GM12878 (cell line): ENCODE measurements around the gene AIDA. TPM values are rescaled to one million over a fixed set of nuclear protein-coding genes. Genes with fewer than 3 reads are reported as not detected.
A peak's percentile ranks its signal among the peaks of the same experiment; 100 is the strongest.

Experiments
- ASH2L ChIP-seq: fragments of 300-600, 200-600 bp; sonication (generic); IDR thresholded peaks from 2 replicates; pipeline ENCODE4 v1.6.1; 2017; ENCODE audit warnings: low read depth, mild to moderate bottlenecking, borderline replicate concordance
- CREM ChIP-seq: IDR thresholded peaks from 2 replicates; pipeline ENCODE4 v1.6.1; 2014; ENCODE audit warnings: antibody characterized with exemption, low read depth
- EED ChIP-seq: sonication (generic); IDR thresholded peaks from 2 replicates; pipeline ENCODE4 v1.6.1; 2016; ENCODE audit warnings: antibody characterized with exemption, low read depth
- JUND ChIP-seq: IDR thresholded peaks from 2 replicates; pipeline ENCODE4 v1.6.1; 2012; ENCODE audit warnings: low read depth, mild to moderate bottlenecking, low read length, improper control_type of control experiment, moderate library complexity
- MTA3 ChIP-seq: IDR thresholded peaks from 2 replicates; pipeline ENCODE4 v1.6.1; 2012; ENCODE audit warnings: low read length, inconsistent platforms, borderline replicate concordance
- NBN ChIP-seq: fragments of 450-650 bp; IDR thresholded peaks from 2 replicates; pipeline ENCODE4 v1.6.1; 2016
- NR2C1 ChIP-seq: fragments of 450-650 bp; IDR thresholded peaks from 2 replicates; pipeline ENCODE4 v1.6.1; 2017; ENCODE audit warnings: antibody characterized with exemption, mild to moderate bottlenecking, moderate library complexity
- POLR2A ChIP-seq: IDR thresholded peaks from 2 replicates; pipeline ENCODE4 v1.6.1; 2011; ENCODE audit warnings: low read depth, mild to moderate bottlenecking, low read length
- POLR2AphosphoS5 ChIP-seq: IDR thresholded peaks from 2 replicates; pipeline ENCODE4 v1.6.1; 2011; ENCODE audit warnings: mild to moderate bottlenecking, low read length, inconsistent platforms
- RBBP5 ChIP-seq: fragments of 200-600 bp; sonication (generic); conservative IDR thresholded peaks from 2 replicates; pipeline ENCODE4 v1.6.1; 2016
- RUNX3 ChIP-seq: IDR thresholded peaks from 2 replicates; pipeline ENCODE4 v1.6.1; 2012; ENCODE audit warnings: low read length, inconsistent platforms
- TAF1 ChIP-seq: IDR thresholded peaks from 2 replicates; pipeline ENCODE4 v1.6.1; 2011; ENCODE audit warnings: mild to moderate bottlenecking, low read depth, low read length, borderline replicate concordance
- WRNIP1 ChIP-seq: IDR thresholded peaks from 2 replicates; pipeline ENCODE4 v1.6.1; 2011; ENCODE audit warnings: low read depth, low read length, improper control_type of control experiment, borderline replicate concordance
- YY1 ChIP-seq: IDR thresholded peaks from 2 replicates; pipeline ENCODE4 v1.6.1; 2011; ENCODE audit warnings: low read depth, mild to moderate bottlenecking, low read length
- ZNF24 ChIP-seq: fragments of 450-650 bp; IDR thresholded peaks from 2 replicates; pipeline ENCODE4 v1.6.1; 2017; ENCODE audit warnings: antibody characterized with exemption, mild to moderate bottlenecking
- polyA plus RNA-seq, 11 experiments: library from polyadenylated mRNA; depleted of rRNA in 4 of 11; unstranded in 6 of 11; stranded (reverse) in 5 of 11; fragments of >200 nt; fragmentation: Nextera tagmentation in 4 of 11; fragmentation: Illumina TruSeq in 1 of 11; extraction: Ambion mirVana in 4 of 11; extraction: Trizol in 1 of 11; gene quantifications; 1 replicate in 1 of 11; 2 replicates in 10 of 11; pipeline versions ENCODE4 v1.2.1 to v1.2.3, GENCODE V29; 2011 to 2016; ENCODE audit warnings: inconsistent platforms in 2 of 11, missing spikeins in 2 of 11, low read depth in 1 of 11
- total RNA-seq, 4 experiments: library from RNA; depleted of rRNA in 3 of 4; stranded (reverse); fragments of >200 nt in 3 of 4; fragmentation: Illumina TruSeq in 1 of 4; extraction: Trizol in 1 of 4; gene quantifications; 2 replicates each; pipeline versions ENCODE4 v1.2.1 to v1.2.3, GENCODE V29; 2013 to 2021
- TF ChIP-seq, protein P1 (sequence below): fragments of 450-650 bp; IDR thresholded peaks from 2 replicates; pipeline ENCODE4 v1.6.1; 2016; ENCODE audit warnings: mild to moderate bottlenecking, moderate library complexity, borderline replicate concordance
- TF ChIP-seq, protein P2 (sequence below): fragments of 450-650 bp; IDR thresholded peaks from 2 replicates; pipeline ENCODE4 v1.6.1; 2016; ENCODE audit warnings: mild to moderate bottlenecking
- TF ChIP-seq, protein P3 (sequence below): fragments of 450-650 bp; IDR thresholded peaks from 2 replicates; pipeline ENCODE4 v1.6.1; 2018; ENCODE audit warnings: borderline replicate concordance, mild to moderate bottlenecking; ENCODE audit not compliant: partially characterized antibody
- TF ChIP-seq, protein P4 (sequence below): IDR thresholded peaks from 2 replicates; pipeline ENCODE4 v1.6.1; 2012; ENCODE audit warnings: low read depth, low read length, improper control_type of control experiment
- TF ChIP-seq, protein P5 (sequence below): IDR thresholded peaks from 2 replicates; pipeline ENCODE4 v1.6.1; 2011; ENCODE audit warnings: mild to moderate bottlenecking, low read depth, low read length, moderate library complexity; ENCODE audit not compliant: insufficient replicate concordance

AIDA gene
- total and polyA plus RNA-seq, 10 of the 15 experiments (the other 5 are each of a cell fraction or from before 2014, with no cell fraction given) = 8.9 to 43.1 (median 19.2) TPM

DNA sequence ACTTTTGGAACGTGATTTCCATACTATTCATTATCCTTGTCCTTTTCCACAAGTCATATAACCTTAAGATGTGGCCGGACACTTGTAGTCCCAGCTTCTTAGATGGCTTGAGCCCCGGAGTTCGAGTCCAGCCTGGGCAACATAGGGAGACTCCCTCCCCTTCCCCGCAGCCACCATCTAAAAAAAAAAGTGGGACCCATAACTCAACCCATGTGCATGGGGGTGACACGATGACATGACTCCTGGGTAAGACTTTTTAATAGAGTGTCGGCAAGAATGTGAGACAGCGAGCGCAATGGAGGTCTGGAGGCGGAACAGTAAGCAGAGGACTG, 68.7 kb downstream of the AIDA start (continued):
- TF ChIP-seq, protein P1, sequence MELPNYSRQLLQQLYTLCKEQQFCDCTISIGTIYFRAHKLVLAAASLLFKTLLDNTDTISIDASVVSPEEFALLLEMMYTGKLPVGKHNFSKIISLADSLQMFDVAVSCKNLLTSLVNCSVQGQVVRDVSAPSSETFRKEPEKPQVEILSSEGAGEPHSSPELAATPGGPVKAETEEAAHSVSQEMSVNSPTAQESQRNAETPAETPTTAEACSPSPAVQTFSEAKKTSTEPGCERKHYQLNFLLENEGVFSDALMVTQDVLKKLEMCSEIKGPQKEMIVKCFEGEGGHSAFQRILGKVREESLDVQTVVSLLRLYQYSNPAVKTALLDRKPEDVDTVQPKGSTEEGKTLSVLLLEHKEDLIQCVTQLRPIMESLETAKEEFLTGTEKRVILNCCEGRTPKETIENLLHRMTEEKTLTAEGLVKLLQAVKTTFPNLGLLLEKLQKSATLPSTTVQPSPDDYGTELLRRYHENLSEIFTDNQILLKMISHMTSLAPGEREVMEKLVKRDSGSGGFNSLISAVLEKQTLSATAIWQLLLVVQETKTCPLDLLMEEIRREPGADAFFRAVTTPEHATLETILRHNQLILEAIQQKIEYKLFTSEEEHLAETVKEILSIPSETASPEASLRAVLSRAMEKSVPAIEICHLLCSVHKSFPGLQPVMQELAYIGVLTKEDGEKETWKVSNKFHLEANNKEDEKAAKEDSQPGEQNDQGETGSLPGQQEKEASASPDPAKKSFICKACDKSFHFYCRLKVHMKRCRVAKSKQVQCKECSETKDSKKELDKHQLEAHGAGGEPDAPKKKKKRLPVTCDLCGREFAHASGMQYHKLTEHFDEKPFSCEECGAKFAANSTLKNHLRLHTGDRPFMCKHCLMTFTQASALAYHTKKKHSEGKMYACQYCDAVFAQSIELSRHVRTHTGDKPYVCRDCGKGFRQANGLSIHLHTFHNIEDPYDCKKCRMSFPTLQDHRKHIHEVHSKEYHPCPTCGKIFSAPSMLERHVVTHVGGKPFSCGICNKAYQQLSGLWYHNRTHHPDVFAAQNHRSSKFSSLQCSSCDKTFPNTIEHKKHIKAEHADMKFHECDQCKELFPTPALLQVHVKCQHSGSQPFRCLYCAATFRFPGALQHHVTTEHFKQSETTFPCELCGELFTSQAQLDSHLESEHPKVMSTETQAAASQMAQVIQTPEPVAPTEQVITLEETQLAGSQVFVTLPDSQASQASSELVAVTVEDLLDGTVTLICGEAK = no peak
- TF ChIP-seq, protein P2, sequence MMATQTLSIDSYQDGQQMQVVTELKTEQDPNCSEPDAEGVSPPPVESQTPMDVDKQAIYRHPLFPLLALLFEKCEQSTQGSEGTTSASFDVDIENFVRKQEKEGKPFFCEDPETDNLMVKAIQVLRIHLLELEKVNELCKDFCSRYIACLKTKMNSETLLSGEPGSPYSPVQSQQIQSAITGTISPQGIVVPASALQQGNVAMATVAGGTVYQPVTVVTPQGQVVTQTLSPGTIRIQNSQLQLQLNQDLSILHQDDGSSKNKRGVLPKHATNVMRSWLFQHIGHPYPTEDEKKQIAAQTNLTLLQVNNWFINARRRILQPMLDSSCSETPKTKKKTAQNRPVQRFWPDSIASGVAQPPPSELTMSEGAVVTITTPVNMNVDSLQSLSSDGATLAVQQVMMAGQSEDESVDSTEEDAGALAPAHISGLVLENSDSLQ = no peak
- TF ChIP-seq ZNF24 (no peak), POLR2AphosphoS5 (no peak; the same call in 1 of the 2 replicates), NR2C1 (no peak), JUND (peak; percentile 8; the same call in 1 of the 2 replicates), RBBP5 (no peak), ASH2L (no peak), NBN (no peak), MTA3 (peak; percentile 67; the same call in 1 of the 2 replicates), TAF1 (no peak), RUNX3 (no peak), YY1 (peak; percentile 85; the same call in 1 of the 2 replicates), WRNIP1 (no peak), CREM (no peak), EED (no peak; the same call in 1 of the 2 replicates), POLR2A (no peak)
- TF ChIP-seq, protein P3, sequence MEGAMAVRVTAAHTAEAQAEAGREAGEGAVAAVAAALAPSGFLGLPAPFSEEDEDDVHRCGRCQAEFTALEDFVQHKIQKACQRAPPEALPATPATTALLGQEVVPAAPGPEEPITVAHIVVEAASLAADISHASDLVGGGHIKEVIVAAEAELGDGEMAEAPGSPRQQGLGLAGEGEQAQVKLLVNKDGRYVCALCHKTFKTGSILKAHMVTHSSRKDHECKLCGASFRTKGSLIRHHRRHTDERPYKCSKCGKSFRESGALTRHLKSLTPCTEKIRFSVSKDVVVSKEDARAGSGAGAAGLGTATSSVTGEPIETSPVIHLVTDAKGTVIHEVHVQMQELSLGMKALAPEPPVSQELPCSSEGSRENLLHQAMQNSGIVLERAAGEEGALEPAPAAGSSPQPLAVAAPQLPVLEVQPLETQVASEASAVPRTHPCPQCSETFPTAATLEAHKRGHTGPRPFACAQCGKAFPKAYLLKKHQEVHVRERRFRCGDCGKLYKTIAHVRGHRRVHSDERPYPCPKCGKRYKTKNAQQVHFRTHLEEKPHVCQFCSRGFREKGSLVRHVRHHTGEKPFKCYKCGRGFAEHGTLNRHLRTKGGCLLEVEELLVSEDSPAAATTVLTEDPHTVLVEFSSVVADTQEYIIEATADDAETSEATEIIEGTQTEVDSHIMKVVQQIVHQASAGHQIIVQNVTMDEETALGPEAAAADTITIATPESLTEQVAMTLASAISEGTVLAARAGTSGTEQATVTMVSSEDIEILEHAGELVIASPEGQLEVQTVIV = no peak
- TF ChIP-seq, protein P4, sequence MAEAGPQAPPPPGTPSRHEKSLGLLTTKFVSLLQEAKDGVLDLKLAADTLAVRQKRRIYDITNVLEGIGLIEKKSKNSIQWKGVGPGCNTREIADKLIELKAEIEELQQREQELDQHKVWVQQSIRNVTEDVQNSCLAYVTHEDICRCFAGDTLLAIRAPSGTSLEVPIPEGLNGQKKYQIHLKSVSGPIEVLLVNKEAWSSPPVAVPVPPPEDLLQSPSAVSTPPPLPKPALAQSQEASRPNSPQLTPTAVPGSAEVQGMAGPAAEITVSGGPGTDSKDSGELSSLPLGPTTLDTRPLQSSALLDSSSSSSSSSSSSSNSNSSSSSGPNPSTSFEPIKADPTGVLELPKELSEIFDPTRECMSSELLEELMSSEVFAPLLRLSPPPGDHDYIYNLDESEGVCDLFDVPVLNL = no peak
- TF ChIP-seq, protein P5, sequence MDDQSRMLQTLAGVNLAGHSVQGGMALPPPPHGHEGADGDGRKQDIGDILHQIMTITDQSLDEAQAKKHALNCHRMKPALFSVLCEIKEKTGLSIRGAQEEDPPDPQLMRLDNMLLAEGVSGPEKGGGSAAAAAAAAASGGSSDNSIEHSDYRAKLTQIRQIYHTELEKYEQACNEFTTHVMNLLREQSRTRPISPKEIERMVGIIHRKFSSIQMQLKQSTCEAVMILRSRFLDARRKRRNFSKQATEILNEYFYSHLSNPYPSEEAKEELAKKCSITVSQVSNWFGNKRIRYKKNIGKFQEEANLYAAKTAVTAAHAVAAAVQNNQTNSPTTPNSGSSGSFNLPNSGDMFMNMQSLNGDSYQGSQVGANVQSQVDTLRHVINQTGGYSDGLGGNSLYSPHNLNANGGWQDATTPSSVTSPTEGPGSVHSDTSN = no peak
